Suprapubic skin (tissue), 4 donors: Measurements from ENCODE around the gene TPRA1. TPM values are rescaled to one million over a fixed set of nuclear protein-coding genes. Genes with fewer than 3 reads are reported as not detected.
"Not testable (repeated sequence)": the region's sequence is repeated elsewhere in the genome, so short reads cannot be mapped to it uniquely, and the experiment has no call there.

ENCODE experiments used
- DNase-seq, 2 donors: peaks; one replicate each; pipeline ENCODE4 v3.0.0-alpha.2; 2019; ENCODE audit warnings: low spot score in 2 of 2
- H3K27ac ChIP-seq: fragments of 200-600 bp; sonication (generic); one replicate; pipeline ENCODE4 v1.5.1; 2019
- H3K27me3 ChIP-seq: fragments of 200-600 bp; sonication (generic); one replicate; pipeline ENCODE4 v1.5.1; 2019
- H3K36me3 ChIP-seq: fragments of 200-600 bp; sonication (generic); one replicate; pipeline ENCODE4 v1.5.1; 2019
- H3K4me1 ChIP-seq: fragments of 200-600 bp; sonication (generic); one replicate; pipeline ENCODE4 v1.5.1; 2019
- H3K4me3 ChIP-seq: fragments of 200-600 bp; sonication (generic); one replicate; pipeline ENCODE4 v1.5.1; 2019; ENCODE audit warnings: mild to moderate bottlenecking
- H3K9me3 ChIP-seq: fragments of 200-600 bp; sonication (generic); one replicate; pipeline ENCODE4 v1.5.1; 2019
- CTCF ChIP-seq, 2 donors: fragments of 200-600 bp in 1 of 2; fragments of 450-650 bp in 1 of 2; sonication (generic) in 1 of 2; IDR thresholded peaks; one replicate each; pipeline ENCODE4 v1.5.1; 2016 to 2019; ENCODE audit warnings: antibody characterized with exemption in 2 of 2, mild to moderate bottlenecking in 1 of 2, moderate library complexity in 1 of 2
- EP300 ChIP-seq: sonication (generic); formaldehyde crosslinking; IDR thresholded peaks from one replicate; pipeline ENCODE4 v1.6.1; 2017; ENCODE audit warnings: antibody characterized with exemption
- POLR2A ChIP-seq, 2 donors: fragments of 450-650 bp; IDR thresholded peaks; one replicate each; pipeline ENCODE4 v1.6.1; 2017; ENCODE audit warnings: antibody characterized with exemption in 2 of 2, mild to moderate bottlenecking in 2 of 2, moderate library complexity in 2 of 2
- POLR2AphosphoS5 ChIP-seq, 3 donors: sonication (generic); formaldehyde crosslinking; IDR thresholded peaks; one replicate each; pipeline ENCODE4 v1.6.1; 2017; ENCODE audit warnings: antibody characterized with exemption in 3 of 3
- WGBS: methylation state at CpG from one replicate; pipeline ENCODE4 v1.1.5; 2018; 5-methylcytosine and 5-hydroxymethylcytosine counted together
- total RNA-seq, 4 donors: library from RNA; depleted of rRNA; stranded (reverse); fragments of >200 nt; gene quantifications; one replicate each; pipeline ENCODE4 v1.1.0, GENCODE V29; 2016

The TPRA1 gene
- total RNA-seq, 4 donors from 2014 or later: 43.7 to 82.3 (median 64.3) TPM

- Histone ChIP-seq H3K27ac (no peak overlapping the region), H3K27me3 (no peaks in the 10 kb centered on the region), H3K4me1 (no peaks in the 10 kb centered on the region), H3K9me3 (no peaks in the 10 kb centered on the region), H3K4me3 (no peak overlapping the region), H3K36me3 (peaks cover 65% of the 10 kb centered on the region)
- WGBS: 80% methylated on average over 3 of the region's 14 CpGs
- no peak for DNase-seq
- TF ChIP-seq POLR2A (IDR thresholded peaks at IDR 0.05) (no peak), POLR2AphosphoS5 (IDR thresholded peaks at IDR 0.05) (no peak), CTCF (IDR thresholded peaks at IDR 0.05) (no peak), EP300 (no peak)
Observed at GRCh38 chr3:127608362-127608718, 17.8 kb upstream of the TPRA1 start.

- no peak for TF ChIP-seq POLR2A (IDR thresholded peaks at IDR 0.05)
- TF ChIP-seq EP300: no peak
- Histone ChIP-seq H3K36me3 (peaks cover 65% of the 10 kb centered on the region), H3K9me3 (no peaks in the 10 kb centered on the region), H3K4me1 (no peaks in the 10 kb centered on the region), H3K4me3 (no peak overlapping the region), H3K27me3 (no peaks in the 10 kb centered on the region), H3K27ac (no peak overlapping the region)
- 98% methylated on average over 6 of the region's 7 CpGs for WGBS
- DNase-seq: no peak
Observed at GRCh38 chr3:127607675-127608361, 17.3 kb upstream of the TPRA1 start.

GRCh38 chr3:127606981-127607595 lies 16.6 kb upstream of the TPRA1 start:
- DNase-seq: no peak
- Histone ChIP-seq H3K27ac (no peak overlapping the region), H3K9me3 (no peaks in the 10 kb centered on the region), H3K4me1 (no peaks in the 10 kb centered on the region), H3K4me3 (no peak overlapping the region), H3K27me3 (no peaks in the 10 kb centered on the region), H3K36me3 (peaks cover 65% of the 10 kb centered on the region)
- WGBS: 73% methylated on average over 16 of the region's 17 CpGs
- TF ChIP-seq EP300: no peak
- TF ChIP-seq POLR2AphosphoS5 (IDR thresholded peaks at IDR 0.05): no peak
- TF ChIP-seq POLR2A (IDR thresholded peaks at IDR 0.05): no peak
- TF ChIP-seq CTCF (IDR thresholded peaks at IDR 0.05): no peak

GRCh38 chr3:127606086-127606805 lies 15.7 kb upstream of the TPRA1 start:
- TF ChIP-seq POLR2AphosphoS5 (IDR thresholded peaks at IDR 0.05): no peak
- no peak for TF ChIP-seq EP300
- no peak for TF ChIP-seq CTCF (IDR thresholded peaks at IDR 0.05)
- TF ChIP-seq POLR2A (IDR thresholded peaks at IDR 0.05): no peak

GRCh38 chr3:127605547-127605946 lies 15.0 kb upstream of the TPRA1 start:
- not testable (repeated sequence) for H3K4me3 ChIP-seq, H3K4me1 ChIP-seq, H3K27ac ChIP-seq, H3K27me3 ChIP-seq, H3K9me3 ChIP-seq, DNase-seq
- peaks cover 58% of the 10 kb centered on the region for H3K36me3 ChIP-seq
- WGBS: 95% methylated on average over 7 of the region's 7 CpGs

More at GRCh38 chr3:127606086-127606805, 15.7 kb upstream of the TPRA1 start:
- H3K4me3 ChIP-seq: no peak overlapping the region
- H3K4me1 ChIP-seq: no peaks in the 10 kb centered on the region
- H3K36me3 ChIP-seq: peaks cover 64% of the 10 kb centered on the region
- H3K9me3 ChIP-seq: no peaks in the 10 kb centered on the region
- DNase-seq: no peak
- no peak overlapping the region for H3K27ac ChIP-seq
- no peaks in the 10 kb centered on the region for H3K27me3 ChIP-seq
- WGBS: 90% methylated on average over 10 of the region's 24 CpGs

- DNase-seq: no peak
- Histone ChIP-seq H3K36me3 (peaks cover 50% of the 10 kb centered on the region), H3K27me3 (no peaks in the 10 kb centered on the region), H3K4me1 (no peaks in the 10 kb centered on the region), H3K27ac (no peak overlapping the region), H3K9me3 (no peaks in the 10 kb centered on the region), H3K4me3 (no peak overlapping the region)
- TF ChIP-seq EP300 (no peak), POLR2AphosphoS5 (IDR thresholded peaks at IDR 0.05) (no peak), POLR2A (IDR thresholded peaks at IDR 0.05) (no peak), CTCF (IDR thresholded peaks at IDR 0.05) (no peak)
- WGBS: 94% methylated on average over 40 of the region's 41 CpGs
Observed at GRCh38 chr3:127604546-127605165, 14.1 kb upstream of the TPRA1 start.
